ENCODE measurements around the gene SNCG. TPM values are rescaled to one million over a fixed set of nuclear protein-coding genes. Genes with fewer than 3 reads are reported as not detected.

The SNCG gene
- total and polyA plus RNA-seq, 2 of the 8 experiments (the other 6 are each of a cell fraction or from before 2014, with no cell fraction given) = 4.4 to 12.2 TPM

GRCh38 chr10:86944471-86944870, 13.9 kb upstream of the SNCG start:
- H2BK20ac ChIP-seq (ENCODE audit: low read length) = peak overlapping the region; percentile 66; the same call in 1 of the 2 replicates
- no peak overlapping the region for H3K14ac ChIP-seq (ENCODE audit: insufficient read length)
- peak overlapping the region; percentile 27 for H3K4ac ChIP-seq (replicated peaks; ENCODE audit: insufficient read length, low read depth, low read length)
- peak overlapping the region; percentile 43; the same call in 1 of the 2 replicates for H2AK5ac ChIP-seq (ENCODE audit: low read depth, low read length)
- ChIA-PET CTCF (ENCODE audit: partially characterized antibody) (interaction anchor here (1.6 to 26.4 kb wide), 10 partner anchors 7 to 259 kb away, joined by 5 to 975 read pairs (median 10); partner anchors contain the start of genes ADIRF, MMRN2 and SNCG), POLR2A (ENCODE audit: partially characterized antibody) (interaction anchor here (1.3 to 2.9 kb wide), 2 partner anchors 11 to 14 kb away, joined by 4 to 20 read pairs; partner anchors contain the start of gene SNCG)
- no peak overlapping the region for H3K9ac ChIP-seq (replicated peaks in 1 of 4; ENCODE audit: extremely low read depth in 1 of 4, low read depth in 3 of 4, low read length in 3 of 4)
- DNase-seq (ENCODE audit: low read depth in 1 of 2, low spot score in 2 of 2) (no peak), FAIRE-seq (no peak)
- H4K8ac ChIP-seq (ENCODE audit: extremely low read depth, insufficient read depth, low read length) = no peak overlapping the region
- no peaks in the 10 kb centered on the region for H3K79me2 ChIP-seq (ENCODE audit: control insufficient read depth in 1 of 2, insufficient read depth in 2 of 2, low read length in 2 of 2)
- H3K18ac ChIP-seq (ENCODE audit: extremely low read depth, low read length) = no peak overlapping the region
- H2BK5ac ChIP-seq (ENCODE audit: low read depth, low read length) = no peak overlapping the region; the same call in 1 of the 2 replicates
- no peak overlapping the region for H3K27ac ChIP-seq (ENCODE audit: low read depth, low read length)
- no peak overlapping the region for H4K91ac ChIP-seq (replicated peaks; ENCODE audit: insufficient read length, low read length)
- no peak overlapping the region for H2AFZ ChIP-seq (ENCODE audit: low read length)
- no peak overlapping the region for H3K4me2 ChIP-seq (ENCODE audit: insufficient read depth in 1 of 2, low read depth in 2 of 2, low read length in 2 of 2)
- no peak overlapping the region; the same call in 1 of the 2 replicates for H2BK15ac ChIP-seq (ENCODE audit: low read length)
- H3K27me3 ChIP-seq (replicated peaks in 1 of 4; ENCODE audit: control insufficient read depth in 3 of 4, extremely low read depth in 1 of 4, insufficient read depth in 3 of 4, low read length in 3 of 4) = no peaks in the 10 kb centered on the region; a peak in 2 of 7 replicates
- H3K36me3 ChIP-seq (ENCODE audit: control insufficient read depth in 2 of 4, insufficient read depth in 4 of 4, low read length in 3 of 4) = no peaks in the 10 kb centered on the region
- H3K9me3 ChIP-seq (ENCODE audit: insufficient read depth in 2 of 2, low read depth in 1 of 2, low read length in 1 of 2) = no peaks in the 10 kb centered on the region
- no peak overlapping the region for H3K23ac ChIP-seq (ENCODE audit: insufficient read length)
- no peak overlapping the region for H3K56ac ChIP-seq (replicated peaks; ENCODE audit: insufficient read length, low read depth, low read length)
- peaks cover 2 to 5% (median 3%) of the 10 kb centered on the region in 4 experiments; a peak in 6 of 7 replicates for H3K4me1 ChIP-seq (replicated peaks in 1 of 4; ENCODE audit: control insufficient read depth in 3 of 4, insufficient read depth in 4 of 4, low read length in 3 of 4)
- peak overlapping the region; percentile 11; the same call in 1 of the 2 replicates for H2BK12ac ChIP-seq (ENCODE audit: low read depth, low read length)
- H4K20me1 ChIP-seq (replicated peaks in 1 of 2; ENCODE audit: control insufficient read depth in 1 of 2, insufficient read depth in 2 of 2, low read length in 2 of 2) = no peaks in the 10 kb centered on the region
- no peak overlapping the region for H4K5ac ChIP-seq (ENCODE audit: insufficient read length, low read depth, low read length)
- H3K79me1 ChIP-seq (ENCODE audit: low read depth, low read length) = no peaks in the 10 kb centered on the region
- no peaks in the 10 kb centered on the region for H3K23me2 ChIP-seq (ENCODE audit: low read depth, low read length)
- H3K4me3 ChIP-seq (ENCODE audit: extremely low read depth in 1 of 4, insufficient read depth in 2 of 4, low read depth in 3 of 4, low read length in 4 of 4) = no peak overlapping the region
- no peak overlapping the region for H2BK120ac ChIP-seq (replicated peaks; ENCODE audit: low read depth, low read length)
- TF ChIP-seq CEBPB (IDR thresholded peaks at IDR 0.05; ENCODE audit: low read depth, low read length) (no peak), SIX5 (IDR thresholded peaks at IDR 0.05; ENCODE audit: low read depth, low read length) (no peak), FOSL1 (IDR thresholded peaks at IDR 0.05; ENCODE audit: insufficient read depth, low read depth, low read length) (no peak), POU5F1 (IDR thresholded peaks at IDR 0.05; ENCODE audit: low read depth, low read length) (no peak)

Measured in H1 (cell line).